BLaER1 (cell line): ENCODE measurements around the gene CHRNA5.
A peak's percentile ranks its signal among the peaks of the same experiment; 100 is the strongest.
"Not testable (repeated sequence)": the region's sequence is repeated elsewhere in the genome, so short reads cannot be mapped to it uniquely, and the experiment has no call there.

ENCODE experiments used
- H3K27ac ChIP-seq: shearing (Covaris generic); formaldehyde crosslinking; 2 replicates; pipeline ENCODE4 v1.8.1; 2022
- H3K27me3 ChIP-seq: shearing (Covaris generic); formaldehyde crosslinking; 2 replicates; pipeline ENCODE4 v1.8.1; 2022
- H3K36me3 ChIP-seq: shearing (Covaris generic); formaldehyde crosslinking; 2 replicates; pipeline ENCODE4 v1.8.1; 2022
- H3K4me1 ChIP-seq: shearing (Covaris generic); formaldehyde crosslinking; 2 replicates; pipeline ENCODE4 v1.8.1; 2022
- H3K4me2 ChIP-seq: shearing (Covaris generic); formaldehyde crosslinking; 2 replicates; pipeline ENCODE4 v1.8.1; 2022
- H3K4me3 ChIP-seq: shearing (Covaris generic); formaldehyde crosslinking; 2 replicates; pipeline ENCODE4 v1.8.1; 2022
- H3K9ac ChIP-seq: shearing (Covaris generic); formaldehyde crosslinking; 2 replicates; pipeline ENCODE4 v1.8.1; 2022
- H3K9me3 ChIP-seq: shearing (Covaris generic); formaldehyde crosslinking; 2 replicates; pipeline ENCODE4 v1.8.1; 2022
- H4K20me1 ChIP-seq: shearing (Covaris generic); formaldehyde crosslinking; 2 replicates; pipeline ENCODE4 v1.8.1; 2022
- Cebpa-rat ChIP-seq: shearing (Covaris generic); IDR thresholded peaks from 2 replicates; pipeline ENCODE4 v1.8.1; 2022

CHRNA5 gene

GRCh38 chr15:78540141-78540870, 25.0 kb upstream of the CHRNA5 start, which contains the start of gene PSMA4:
Gene PSMA4 (plus strand): TSS chr15:78540444. CDS start chr15:78541928, 1,484 bp downstream.
- Histone ChIP-seq H3K4me2 (peak within 1 kb of the TSS; percentile 96), H3K27me3 (no peaks in the 10 kb centered on the region), H4K20me1 (peaks cover 31% of the 10 kb centered on the region), H3K9ac (peak within 1 kb of the TSS; percentile 93), H3K9me3 (no peaks in the 10 kb centered on the region), H3K4me3 (peak within 1 kb of the TSS; percentile 80), H3K36me3 (peaks cover 35% of the 10 kb centered on the region), H3K4me1 (peaks cover 30% of the 10 kb centered on the region), H3K27ac (peak within 1 kb of the TSS; percentile 94)
- no peak for TF ChIP-seq Cebpa-rat

GRCh38 chr15:78540871-78541743, 24.2 kb upstream of the CHRNA5 start:
- H3K4me1 ChIP-seq = peaks cover 30% of the 10 kb centered on the region
- H3K27me3 ChIP-seq = no peaks in the 10 kb centered on the region
- TF ChIP-seq Cebpa-rat = no peak
- H3K9me3 ChIP-seq = no peaks in the 10 kb centered on the region
- H3K4me2 ChIP-seq = peak overlapping the region; percentile 96
- peak overlapping the region; percentile 93 for H3K9ac ChIP-seq
- H3K27ac ChIP-seq = peak overlapping the region; percentile 94
- H3K4me3 ChIP-seq = peak overlapping the region; percentile 80
- peaks cover 43% of the 10 kb centered on the region for H3K36me3 ChIP-seq
- H4K20me1 ChIP-seq = peaks cover 38% of the 10 kb centered on the region

GRCh38 chr15:78541744-78542034, 23.6 kb upstream of the CHRNA5 start:
- no peak for TF ChIP-seq Cebpa-rat
- H3K9ac ChIP-seq = peak overlapping the region; percentile 93
- peaks cover 40% of the 10 kb centered on the region for H4K20me1 ChIP-seq
- H3K4me2 ChIP-seq = peak overlapping the region; percentile 96
- peaks cover 30% of the 10 kb centered on the region for H3K4me1 ChIP-seq
- H3K27ac ChIP-seq = peak overlapping the region; percentile 94
- H3K36me3 ChIP-seq = peaks cover 49% of the 10 kb centered on the region
- H3K9me3 ChIP-seq = no peaks in the 10 kb centered on the region
- H3K27me3 ChIP-seq = no peaks in the 10 kb centered on the region
- peak overlapping the region; percentile 80 for H3K4me3 ChIP-seq

- Histone ChIP-seq H3K9me3 (no peaks in the 10 kb centered on the region), H3K27ac (no peak overlapping the region), H3K36me3 (peaks cover 59% of the 10 kb centered on the region), H3K4me1 (peaks cover 30% of the 10 kb centered on the region), H3K4me3 (no peak overlapping the region), H3K4me2 (peak overlapping the region; percentile 96), H3K27me3 (no peaks in the 10 kb centered on the region), H4K20me1 (peaks cover 46% of the 10 kb centered on the region), H3K9ac (no peak overlapping the region)
- TF ChIP-seq Cebpa-rat = no peak
These were observed 22.7 kb upstream of the CHRNA5 start for GRCh38 chr15:78542647-78543046.

GRCh38 chr15:78550194-78550593, 15.1 kb upstream of the CHRNA5 start:
- H3K9ac ChIP-seq = no peak overlapping the region
- H3K4me1 ChIP-seq = no peaks in the 10 kb centered on the region
- no peaks in the 10 kb centered on the region for H3K9me3 ChIP-seq
- no peaks in the 10 kb centered on the region for H3K27me3 ChIP-seq
- TF ChIP-seq Cebpa-rat = no peak
- H3K4me2 ChIP-seq = no peak overlapping the region
- H3K4me3 ChIP-seq = no peak overlapping the region
- peaks cover 60% of the 10 kb centered on the region for H3K36me3 ChIP-seq
- H3K27ac ChIP-seq = no peak overlapping the region
- H4K20me1 ChIP-seq = peaks cover 28% of the 10 kb centered on the region; the same call in 1 of the 2 replicates

GRCh38 chr15:78550815-78551214, 14.5 kb upstream of the CHRNA5 start:
- H3K27ac ChIP-seq = no peak overlapping the region
- peaks cover 23% of the 10 kb centered on the region; the same call in 1 of the 2 replicates for H4K20me1 ChIP-seq
- H3K4me3 ChIP-seq = no peak overlapping the region
- H3K36me3 ChIP-seq = peaks cover 54% of the 10 kb centered on the region
- no peaks in the 10 kb centered on the region for H3K9me3 ChIP-seq
- no peak overlapping the region for H3K4me2 ChIP-seq
- TF ChIP-seq Cebpa-rat = no peak
- no peaks in the 10 kb centered on the region for H3K27me3 ChIP-seq
- H3K4me1 ChIP-seq = no peaks in the 10 kb centered on the region
- no peak overlapping the region for H3K9ac ChIP-seq

GRCh38 chr15:78551902-78552301, 13.4 kb upstream of the CHRNA5 start:
- TF ChIP-seq Cebpa-rat = no peak
- Histone ChIP-seq H3K9me3 (no peaks in the 10 kb centered on the region), H3K4me1 (no peaks in the 10 kb centered on the region), H4K20me1 (peaks cover 18% of the 10 kb centered on the region; the same call in 1 of the 2 replicates), H3K4me3 (no peak overlapping the region), H3K4me2 (no peak overlapping the region), H3K27ac (no peak overlapping the region), H3K9ac (no peak overlapping the region), H3K36me3 (peaks cover 43% of the 10 kb centered on the region), H3K27me3 (no peaks in the 10 kb centered on the region)

- peaks cover 13% of the 10 kb centered on the region; the same call in 1 of the 2 replicates for H4K20me1 ChIP-seq
- H3K27ac ChIP-seq = no peak overlapping the region
- H3K9ac ChIP-seq = no peak overlapping the region
- no peak for TF ChIP-seq Cebpa-rat
- H3K4me1 ChIP-seq = no peaks in the 10 kb centered on the region
- no peaks in the 10 kb centered on the region for H3K27me3 ChIP-seq
- no peak overlapping the region for H3K4me2 ChIP-seq
- peaks cover 36% of the 10 kb centered on the region for H3K36me3 ChIP-seq
- H3K4me3 ChIP-seq = no peak overlapping the region
- no peaks in the 10 kb centered on the region for H3K9me3 ChIP-seq
These were observed 12.7 kb upstream of the CHRNA5 start for GRCh38 chr15:78552597-78552996.

- H3K27ac ChIP-seq, H3K27me3 ChIP-seq, H4K20me1 ChIP-seq, H3K36me3 ChIP-seq, H3K4me2 ChIP-seq, H3K9me3 ChIP-seq, H3K4me1 ChIP-seq, H3K4me3 ChIP-seq, H3K9ac ChIP-seq: not testable (repeated sequence)
These were observed 5.1 kb upstream of the CHRNA5 start for GRCh38 chr15:78560201-78560600.

GRCh38 chr15:78561490-78561889, 3.8 kb upstream of the CHRNA5 start:
- no peaks in the 10 kb centered on the region for H3K27me3 ChIP-seq
- no peak for TF ChIP-seq Cebpa-rat
- H3K4me1 ChIP-seq = peaks cover 13% of the 10 kb centered on the region
- no peak overlapping the region for H3K27ac ChIP-seq
- no peak overlapping the region for H3K9ac ChIP-seq
- H3K36me3 ChIP-seq = no peaks in the 10 kb centered on the region
- no peak overlapping the region for H3K4me2 ChIP-seq
- H4K20me1 ChIP-seq = no peaks in the 10 kb centered on the region
- no peak overlapping the region for H3K4me3 ChIP-seq
- no peaks in the 10 kb centered on the region for H3K9me3 ChIP-seq
